ENCODE measurements around the gene CLPSL1. TPM values are rescaled to one million over a fixed set of nuclear protein-coding genes. Genes with fewer than 3 reads are reported as not detected.
A peak's percentile ranks its signal among the peaks of the same experiment; 100 is the strongest.

The CLPSL1 gene
- total and polyA plus RNA-seq, 2 experiments from 2014 or later = not detected

- no peak overlapping the region for H3K4me3 Mint-ChIP-seq
- no peaks in the 10 kb centered on the region for H3K36me3 Mint-ChIP-seq (ENCODE audit: low read depth)
- Histone ChIP-seq H3K36me3 (ENCODE audit: insufficient read depth) (no peaks in the 10 kb centered on the region), H3K4me3 (no peak overlapping the region), H3K9me2 (ENCODE audit: insufficient read depth) (peaks cover 14% of the 10 kb centered on the region; the same call in 1 of the 2 replicates), H4K20me1 (replicated peaks; ENCODE audit: insufficient read depth) (no peaks in the 10 kb centered on the region), H3F3A (replicated peaks; ENCODE audit: low read depth) (peaks cover 6% of the 10 kb centered on the region; the same call in 1 of the 2 replicates), H3K79me2 (replicated peaks; ENCODE audit: insufficient read depth) (no peaks in the 10 kb centered on the region), H3K27me3 (ENCODE audit: insufficient read depth) (no peaks in the 10 kb centered on the region), H2AFZ (0 out of 2 replicates have a peak overlapping the region, but pooled peaks have one; percentile 30), H3K4me2 (no peak overlapping the region), H3K27ac (ENCODE audit: low read depth) (no peak overlapping the region), H3K4me1 (ENCODE audit: insufficient read depth) (peaks cover 5% of the 10 kb centered on the region; the same call in 1 of the 2 replicates)
- TF ChIP-seq JUNB (IDR thresholded peaks at IDR 0.05; ENCODE audit: unreplicated experiment) = no peak
- no peak for TF ChIP-seq CTCF (conservative IDR thresholded peaks at IDR 0.05; ENCODE audit: low read depth in 2 of 2)
- no peak for TF ChIP-seq CREB1 (CRISPR knock-in tag; IDR thresholded peaks at IDR 0.05; ENCODE audit: low read depth)
- TF ChIP-seq ZNF462 (CRISPR knock-in tag; IDR thresholded peaks at IDR 0.05) = no peak
- TF ChIP-seq ZNF331 (CRISPR knock-in tag; IDR thresholded peaks at IDR 0.05; ENCODE audit: low read depth) = no peak
- TF ChIP-seq STAT1 (IDR thresholded peaks at IDR 0.05; ENCODE audit: unreplicated experiment) = no peak
- TF ChIP-seq ETS1 (IDR thresholded peaks at IDR 0.05) = no peak
- TF ChIP-seq EZH2phosphoT487 (IDR thresholded peaks at IDR 0.05; ENCODE audit: unreplicated experiment) = no peak
- TF ChIP-seq ZNF114 (CRISPR knock-in tag; IDR thresholded peaks at IDR 0.05) = no peak
- no peak for TF ChIP-seq POLR2AphosphoS5 (IDR thresholded peaks at IDR 0.05; ENCODE audit: low read depth)
- TF ChIP-seq NANOG (IDR thresholded peaks at IDR 0.05; ENCODE audit: borderline replicate concordance) = no peak
- no peak for TF ChIP-seq REST (IDR thresholded peaks at IDR 0.05; ENCODE audit: unreplicated experiment)
- TF ChIP-seq EZH2 (IDR thresholded peaks at IDR 0.05; ENCODE audit: low read depth, unreplicated experiment) = no peak
- peaks cover 7% of the 10 kb centered on the region for H3K27me3 Mint-ChIP-seq (ENCODE audit: insufficient read depth, low read depth, poor library complexity)
- peaks cover 14% of the 10 kb centered on the region for H3K4me1 Mint-ChIP-seq
- H3K27ac Mint-ChIP-seq = no peak overlapping the region
- DNase-seq (ENCODE audit: low spot score) (no peak), ATAC-seq (no peak)
- H3K9me3 Mint-ChIP-seq = no peaks in the 10 kb centered on the region
These were observed 14.0 kb downstream of the CLPSL1 start for GRCh38 chr6:35794536-35795452.

Data from GM23338 (cell line).